ENCODE measurements around the gene SEH1L. TPM values are rescaled to one million over a fixed set of nuclear protein-coding genes. Genes with fewer than 3 reads are reported as not detected.
A peak's percentile ranks its signal among the peaks of the same experiment; 100 is the strongest.

SEH1L gene
- total and polyA plus RNA-seq, 10 of the 15 experiments (the other 5 are each of a cell fraction or from before 2014, with no cell fraction given), result 27.5 to 109 (median 52.8) TPM

GRCh38 chr18:13019301-13019700, 71.5 kb downstream of the SEH1L start (continued):
- TF ChIP-seq, protein P1, sequence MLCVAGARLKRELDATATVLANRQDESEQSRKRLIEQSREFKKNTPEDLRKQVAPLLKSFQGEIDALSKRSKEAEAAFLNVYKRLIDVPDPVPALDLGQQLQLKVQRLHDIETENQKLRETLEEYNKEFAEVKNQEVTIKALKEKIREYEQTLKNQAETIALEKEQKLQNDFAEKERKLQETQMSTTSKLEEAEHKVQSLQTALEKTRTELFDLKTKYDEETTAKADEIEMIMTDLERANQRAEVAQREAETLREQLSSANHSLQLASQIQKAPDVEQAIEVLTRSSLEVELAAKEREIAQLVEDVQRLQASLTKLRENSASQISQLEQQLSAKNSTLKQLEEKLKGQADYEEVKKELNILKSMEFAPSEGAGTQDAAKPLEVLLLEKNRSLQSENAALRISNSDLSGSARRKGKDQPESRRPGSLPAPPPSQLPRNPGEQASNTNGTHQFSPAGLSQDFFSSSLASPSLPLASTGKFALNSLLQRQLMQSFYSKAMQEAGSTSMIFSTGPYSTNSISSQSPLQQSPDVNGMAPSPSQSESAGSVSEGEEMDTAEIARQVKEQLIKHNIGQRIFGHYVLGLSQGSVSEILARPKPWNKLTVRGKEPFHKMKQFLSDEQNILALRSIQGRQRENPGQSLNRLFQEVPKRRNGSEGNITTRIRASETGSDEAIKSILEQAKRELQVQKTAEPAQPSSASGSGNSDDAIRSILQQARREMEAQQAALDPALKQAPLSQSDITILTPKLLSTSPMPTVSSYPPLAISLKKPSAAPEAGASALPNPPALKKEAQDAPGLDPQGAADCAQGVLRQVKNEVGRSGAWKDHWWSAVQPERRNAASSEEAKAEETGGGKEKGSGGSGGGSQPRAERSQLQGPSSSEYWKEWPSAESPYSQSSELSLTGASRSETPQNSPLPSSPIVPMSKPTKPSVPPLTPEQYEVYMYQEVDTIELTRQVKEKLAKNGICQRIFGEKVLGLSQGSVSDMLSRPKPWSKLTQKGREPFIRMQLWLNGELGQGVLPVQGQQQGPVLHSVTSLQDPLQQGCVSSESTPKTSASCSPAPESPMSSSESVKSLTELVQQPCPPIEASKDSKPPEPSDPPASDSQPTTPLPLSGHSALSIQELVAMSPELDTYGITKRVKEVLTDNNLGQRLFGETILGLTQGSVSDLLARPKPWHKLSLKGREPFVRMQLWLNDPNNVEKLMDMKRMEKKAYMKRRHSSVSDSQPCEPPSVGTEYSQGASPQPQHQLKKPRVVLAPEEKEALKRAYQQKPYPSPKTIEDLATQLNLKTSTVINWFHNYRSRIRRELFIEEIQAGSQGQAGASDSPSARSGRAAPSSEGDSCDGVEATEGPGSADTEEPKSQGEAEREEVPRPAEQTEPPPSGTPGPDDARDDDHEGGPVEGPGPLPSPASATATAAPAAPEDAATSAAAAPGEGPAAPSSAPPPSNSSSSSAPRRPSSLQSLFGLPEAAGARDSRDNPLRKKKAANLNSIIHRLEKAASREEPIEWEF (IDR thresholded peaks at IDR 0.05; ENCODE audit: insufficient replicate concordance, low read depth, low read length), result no peak
- no peak for TF ChIP-seq GABPA (IDR thresholded peaks at IDR 0.05; ENCODE audit: low read depth)
- peak; percentile 96 for TF ChIP-seq IRF4 (IDR thresholded peaks at IDR 0.05; ENCODE audit: low read depth, low read length)
- no peak for TF ChIP-seq PML (IDR thresholded peaks at IDR 0.05; ENCODE audit: low read length)
- TF ChIP-seq, protein P2, sequence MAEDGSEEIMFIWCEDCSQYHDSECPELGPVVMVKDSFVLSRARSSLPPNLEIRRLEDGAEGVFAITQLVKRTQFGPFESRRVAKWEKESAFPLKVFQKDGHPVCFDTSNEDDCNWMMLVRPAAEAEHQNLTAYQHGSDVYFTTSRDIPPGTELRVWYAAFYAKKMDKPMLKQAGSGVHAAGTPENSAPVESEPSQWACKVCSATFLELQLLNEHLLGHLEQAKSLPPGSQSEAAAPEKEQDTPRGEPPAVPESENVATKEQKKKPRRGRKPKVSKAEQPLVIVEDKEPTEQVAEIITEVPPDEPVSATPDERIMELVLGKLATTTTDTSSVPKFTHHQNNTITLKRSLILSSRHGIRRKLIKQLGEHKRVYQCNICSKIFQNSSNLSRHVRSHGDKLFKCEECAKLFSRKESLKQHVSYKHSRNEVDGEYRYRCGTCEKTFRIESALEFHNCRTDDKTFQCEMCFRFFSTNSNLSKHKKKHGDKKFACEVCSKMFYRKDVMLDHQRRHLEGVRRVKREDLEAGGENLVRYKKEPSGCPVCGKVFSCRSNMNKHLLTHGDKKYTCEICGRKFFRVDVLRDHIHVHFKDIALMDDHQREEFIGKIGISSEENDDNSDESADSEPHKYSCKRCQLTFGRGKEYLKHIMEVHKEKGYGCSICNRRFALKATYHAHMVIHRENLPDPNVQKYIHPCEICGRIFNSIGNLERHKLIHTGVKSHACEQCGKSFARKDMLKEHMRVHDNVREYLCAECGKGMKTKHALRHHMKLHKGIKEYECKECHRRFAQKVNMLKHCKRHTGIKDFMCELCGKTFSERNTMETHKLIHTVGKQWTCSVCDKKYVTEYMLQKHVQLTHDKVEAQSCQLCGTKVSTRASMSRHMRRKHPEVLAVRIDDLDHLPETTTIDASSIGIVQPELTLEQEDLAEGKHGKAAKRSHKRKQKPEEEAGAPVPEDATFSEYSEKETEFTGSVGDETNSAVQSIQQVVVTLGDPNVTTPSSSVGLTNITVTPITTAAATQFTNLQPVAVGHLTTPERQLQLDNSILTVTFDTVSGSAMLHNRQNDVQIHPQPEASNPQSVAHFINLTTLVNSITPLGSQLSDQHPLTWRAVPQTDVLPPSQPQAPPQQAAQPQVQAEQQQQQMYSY (CRISPR knock-in tag; IDR thresholded peaks at IDR 0.05), result no peak
- no peak for TF ChIP-seq ZBTB11 (CRISPR knock-in tag; IDR thresholded peaks at IDR 0.05)
- no peak for TF ChIP-seq BACH1 (IDR thresholded peaks at IDR 0.05; ENCODE audit: borderline replicate concordance)
- TF ChIP-seq PAX8 (IDR thresholded peaks at IDR 0.05), result no peak
- TF ChIP-seq POU2F2 (IDR thresholded peaks at IDR 0.05; ENCODE audit: borderline replicate concordance, low read depth, low read length), result no peak
- no peak for TF ChIP-seq CBX5 (IDR thresholded peaks at IDR 0.05; ENCODE audit: low read depth)
- TF ChIP-seq KLF5 (IDR thresholded peaks at IDR 0.05; ENCODE audit: partially characterized antibody), result no peak
- no peak for TF ChIP-seq ETV6 (conservative IDR thresholded peaks at IDR 0.05 in 1 of 2, IDR thresholded peaks at IDR 0.05 in 1 of 2; ENCODE audit: borderline replicate concordance in 1 of 2, low read depth in 1 of 2)
- no peak for TF ChIP-seq MTA3 (IDR thresholded peaks at IDR 0.05; ENCODE audit: borderline replicate concordance, low read length)
- peak; percentile 82 for TF ChIP-seq NFIC (IDR thresholded peaks at IDR 0.05; ENCODE audit: low read depth, low read length)
- peak; percentile 80 for TF ChIP-seq ZNF217 (IDR thresholded peaks at IDR 0.05)
- TF ChIP-seq POLR2AphosphoS5 (IDR thresholded peaks at IDR 0.05; ENCODE audit: low read length), result no peak
- no peak for TF ChIP-seq RBBP5 (conservative IDR thresholded peaks at IDR 0.05)
- TF ChIP-seq, protein P3, sequence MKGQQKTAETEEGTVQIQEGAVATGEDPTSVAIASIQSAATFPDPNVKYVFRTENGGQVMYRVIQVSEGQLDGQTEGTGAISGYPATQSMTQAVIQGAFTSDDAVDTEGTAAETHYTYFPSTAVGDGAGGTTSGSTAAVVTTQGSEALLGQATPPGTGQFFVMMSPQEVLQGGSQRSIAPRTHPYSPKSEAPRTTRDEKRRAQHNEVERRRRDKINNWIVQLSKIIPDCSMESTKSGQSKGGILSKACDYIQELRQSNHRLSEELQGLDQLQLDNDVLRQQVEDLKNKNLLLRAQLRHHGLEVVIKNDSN (IDR thresholded peaks at IDR 0.05; ENCODE audit: borderline replicate concordance, extremely low read length, insufficient read depth, low read depth, low read length), result no peak
- no peak for TF ChIP-seq ZSCAN29 (IDR thresholded peaks at IDR 0.05)
